Spleen (tissue), 7 donors: ENCODE data around the gene NARF.

Experiments used
- POLR2A ChIP-seq, 3 donors: fragments of 450-650 bp; IDR thresholded peaks; one replicate each; pipeline ENCODE4 v1.5.1; 2017; ENCODE audit warnings: antibody characterized with exemption in 3 of 3, mild to moderate bottlenecking in 1 of 3
- POLR2AphosphoS5 ChIP-seq, 3 donors: sonication (generic); formaldehyde crosslinking; IDR thresholded peaks; one replicate each; pipeline ENCODE4 v1.5.1; 2017; ENCODE audit warnings: antibody characterized with exemption in 3 of 3
- TF ChIP-seq, protein P1 (sequence below), 11 experiments: fragments of 200-600 bp in 7 of 11; fragments of 450-650 bp in 4 of 11; sonication (generic) in 4 of 11; IDR thresholded peaks in 8 of 11; conservative IDR thresholded peaks in 3 of 11; 1 replicate in 7 of 11; 2 replicates in 4 of 11; pipeline versions ENCODE4 v1.4.0 to v1.8.0; 2016 to 2021; ENCODE audit warnings: antibody characterized with exemption in 11 of 11, inconsistent platforms in 4 of 11, mild to moderate bottlenecking in 1 of 11
- donor health status: DM: no; HTN: no; CAD: no; lungs with moderate emphysema.
- donor health status: DM: no; HTN: no; CAD: no.
- donor health status: DM: no; HTN: no; CAD: no.

DNA sequence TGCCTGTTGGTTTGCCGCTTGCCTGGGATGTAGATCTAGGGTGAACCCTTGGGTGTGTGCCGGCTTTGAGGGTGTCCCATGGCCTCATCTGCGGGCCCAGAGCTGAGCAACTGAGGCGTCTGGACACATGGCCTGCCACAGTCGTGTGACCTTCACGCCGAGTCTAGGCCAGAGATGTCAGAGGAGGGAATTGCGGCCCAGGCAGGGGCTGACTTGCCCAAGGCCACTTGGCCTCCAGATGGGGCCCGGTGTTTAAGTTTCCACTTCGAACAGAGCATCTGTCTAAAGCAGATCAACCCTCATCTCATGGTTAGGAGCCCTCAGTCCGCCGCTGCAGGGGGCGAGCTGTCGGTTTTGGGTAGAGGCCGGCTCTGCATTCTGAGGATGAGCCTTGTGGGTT lies 33.0 kb downstream of the NARF start:
- TF ChIP-seq POLR2AphosphoS5 (IDR thresholded peaks at IDR 0.05) (no peak), POLR2A (IDR thresholded peaks at IDR 0.05) (no peak)
- TF ChIP-seq, protein P1, sequence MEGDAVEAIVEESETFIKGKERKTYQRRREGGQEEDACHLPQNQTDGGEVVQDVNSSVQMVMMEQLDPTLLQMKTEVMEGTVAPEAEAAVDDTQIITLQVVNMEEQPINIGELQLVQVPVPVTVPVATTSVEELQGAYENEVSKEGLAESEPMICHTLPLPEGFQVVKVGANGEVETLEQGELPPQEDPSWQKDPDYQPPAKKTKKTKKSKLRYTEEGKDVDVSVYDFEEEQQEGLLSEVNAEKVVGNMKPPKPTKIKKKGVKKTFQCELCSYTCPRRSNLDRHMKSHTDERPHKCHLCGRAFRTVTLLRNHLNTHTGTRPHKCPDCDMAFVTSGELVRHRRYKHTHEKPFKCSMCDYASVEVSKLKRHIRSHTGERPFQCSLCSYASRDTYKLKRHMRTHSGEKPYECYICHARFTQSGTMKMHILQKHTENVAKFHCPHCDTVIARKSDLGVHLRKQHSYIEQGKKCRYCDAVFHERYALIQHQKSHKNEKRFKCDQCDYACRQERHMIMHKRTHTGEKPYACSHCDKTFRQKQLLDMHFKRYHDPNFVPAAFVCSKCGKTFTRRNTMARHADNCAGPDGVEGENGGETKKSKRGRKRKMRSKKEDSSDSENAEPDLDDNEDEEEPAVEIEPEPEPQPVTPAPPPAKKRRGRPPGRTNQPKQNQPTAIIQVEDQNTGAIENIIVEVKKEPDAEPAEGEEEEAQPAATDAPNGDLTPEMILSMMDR (IDR thresholded peaks at IDR 0.05 in 8 of 11, conservative IDR thresholded peaks at IDR 0.05 in 3 of 11) = no peak
